Activated CD8-positive, alpha-beta T cell treated with anti-CD3 and anti-CD28 coated beads for 36 hours (primary cell): ENCODE data around the gene PCCA. TPM values are rescaled to one million over a fixed set of nuclear protein-coding genes. Genes with fewer than 3 reads are reported as not detected.
A peak's percentile ranks its signal among the peaks of the same experiment; 100 is the strongest.

ENCODE experiments used
- ATAC-seq: fragments of 200-7000 bp; cut with Tn5 transposase; one replicate; pipeline ENCODE4 v1.10.0; 2021; ENCODE audit warnings: mild to moderate bottlenecking, moderate library complexity
- CTCF ChIA-PET: fragments of 350-600 bp; sonication (Branson Sonifier 250); formaldehyde crosslinking; loops from one replicate; lab custom pipeline; 2021; ENCODE audit warnings: antibody characterized with exemption; lab: Charles Lee
- POLR2A ChIA-PET: fragments of 350-600 bp; sonication (Branson Sonifier 250); formaldehyde crosslinking; loops from one replicate; lab custom pipeline; 2021; ENCODE audit warnings: antibody characterized with exemption; lab: Charles Lee
- DNase-seq: peaks from one replicate; pipeline ENCODE4 v3.0.0-alpha.2; 2020
- H3K27ac Mint-ChIP-seq: one replicate; pipeline ENCODE4 v1.8.0; 2021; ENCODE audit warnings: mild to moderate bottlenecking, mixed read lengths
- H3K27me3 Mint-ChIP-seq: one replicate; pipeline ENCODE4 v1.8.0; 2021; ENCODE audit warnings: mixed read lengths
- H3K36me3 Mint-ChIP-seq: one replicate; pipeline ENCODE4 v1.8.0; 2021; ENCODE audit warnings: low read depth, mixed read lengths
- H3K4me1 Mint-ChIP-seq: one replicate; pipeline ENCODE4 v1.8.0; 2021; ENCODE audit warnings: low read depth, mixed read lengths
- H3K4me3 Mint-ChIP-seq: one replicate; pipeline ENCODE4 v1.8.0; 2021; ENCODE audit warnings: mild to moderate bottlenecking, moderate library complexity, mixed read lengths
- H3K9me3 Mint-ChIP-seq: one replicate; pipeline ENCODE4 v1.8.0; 2021; ENCODE audit warnings: mixed read lengths
- CTCF ChIP-seq: fragments of 200-600 bp; IDR thresholded peaks from one replicate; pipeline ENCODE4 v1.8.0; 2022; ENCODE audit warnings: antibody characterized with exemption, mild to moderate bottlenecking
- intact Hi-C: fragments of 100-400 bp; cut with micrococcal nuclease; formaldehyde crosslinking; loops from one replicate; pipeline ENCODE4 v1.10.0; 2022
- total RNA-seq, 2 experiments: library from RNA; stranded (reverse); gene quantifications; one replicate each; pipeline ENCODE4 v1.2.3, GENCODE V29; 2021

Gene PCCA
- total RNA-seq, 2 experiments from 2014 or later, result 8.4 to 9.2 TPM

GRCh38 chr13:100176801-100177400 lies 88.0 kb downstream of the PCCA start:
- intact Hi-C loops, result no loop called here
- Mint-ChIP-seq H3K4me3 (no peak overlapping the region), H3K27ac (no peak overlapping the region), H3K4me1 (peaks cover 2% of the 10 kb centered on the region), H3K9me3 (peaks cover 6% of the 10 kb centered on the region), H3K27me3 (no peaks in the 10 kb centered on the region), H3K36me3 (peaks cover 4% of the 10 kb centered on the region)
- ATAC-seq, result no peak
- CTCF ChIA-PET, result interaction anchor here (1.1 kb wide), 1 partner anchor 25 kb away, joined by 3 read pairs; no protein-coding TSS in a partner anchor
- no peak for TF ChIP-seq CTCF
- no peak for DNase-seq
- POLR2A ChIA-PET, result no interaction called here

GRCh38 chr13:100178309-100178708 lies 89.4 kb downstream of the PCCA start:
- DNase-seq (no peak), ATAC-seq (no peak)
- no peak overlapping the region for H3K27ac Mint-ChIP-seq
- TF ChIP-seq CTCF, result no peak
- peaks cover 4% of the 10 kb centered on the region for H3K36me3 Mint-ChIP-seq
- POLR2A ChIA-PET, result no interaction called here
- peaks cover 13% of the 10 kb centered on the region for H3K4me1 Mint-ChIP-seq
- intact Hi-C loops, result no loop called here
- H3K9me3 Mint-ChIP-seq, result peaks cover 3% of the 10 kb centered on the region
- H3K27me3 Mint-ChIP-seq, result no peaks in the 10 kb centered on the region
- CTCF ChIA-PET, result no interaction called here
- no peak overlapping the region for H3K4me3 Mint-ChIP-seq

- ChIA-PET POLR2A (interaction anchor here (0.8 kb wide), 1 partner anchor 24 kb away, joined by 5 read pairs; no protein-coding TSS in a partner anchor), CTCF (interaction anchor here (0.9 kb wide), 1 partner anchor 56 kb away, joined by 3 read pairs; no protein-coding TSS in a partner anchor)
- DNase-seq (no peak), ATAC-seq (no peak)
- no peak for TF ChIP-seq CTCF
- Mint-ChIP-seq H3K27ac (no peak overlapping the region), H3K9me3 (peaks cover 2% of the 10 kb centered on the region), H3K36me3 (no peaks in the 10 kb centered on the region), H3K4me1 (peaks cover 23% of the 10 kb centered on the region), H3K27me3 (no peaks in the 10 kb centered on the region), H3K4me3 (no peak overlapping the region)
- intact Hi-C loops, result no loop called here
Measured at GRCh38 chr13:100179276-100179675, 90.4 kb downstream of the PCCA start.

- H3K36me3 Mint-ChIP-seq, result no peaks in the 10 kb centered on the region
- peaks cover 2% of the 10 kb centered on the region for H3K9me3 Mint-ChIP-seq
- H3K4me1 Mint-ChIP-seq, result peaks cover 25% of the 10 kb centered on the region
- TF ChIP-seq CTCF, result no peak
- peak overlapping the region; percentile 36 for H3K27ac Mint-ChIP-seq
- H3K4me3 Mint-ChIP-seq, result no peak overlapping the region
- DNase-seq, result peak; percentile 51
- no peaks in the 10 kb centered on the region for H3K27me3 Mint-ChIP-seq
- ChIA-PET POLR2A (no interaction called here), CTCF (no interaction called here)
- ATAC-seq, result peak; percentile 78
- intact Hi-C loops, result no loop called here
Measured at GRCh38 chr13:100182900-100183490, 94.1 kb downstream of the PCCA start.

- no peaks in the 10 kb centered on the region for H3K36me3 Mint-ChIP-seq
- TF ChIP-seq CTCF, result no peak
- H3K9me3 Mint-ChIP-seq, result peaks cover 2% of the 10 kb centered on the region
- intact Hi-C loops, result no loop called here
- no peak overlapping the region for H3K27ac Mint-ChIP-seq
- no peak overlapping the region for H3K4me3 Mint-ChIP-seq
- ATAC-seq (peak; percentile 49), DNase-seq (no peak)
- ChIA-PET POLR2A (interaction anchor here (1.3 kb wide), 1 partner anchor 20 kb away, joined by 3 read pairs; no protein-coding TSS in a partner anchor), CTCF (no interaction called here)
- H3K4me1 Mint-ChIP-seq, result peaks cover 25% of the 10 kb centered on the region
- no peaks in the 10 kb centered on the region for H3K27me3 Mint-ChIP-seq
Measured at GRCh38 chr13:100184095-100184494, 95.2 kb downstream of the PCCA start.
